ENCODE results near the gene CGNL1.

GRCh38 chr15:57370929-57371328 is 5.4 kb upstream of the CGNL1 start:
- TF ChIP-seq POLR2A (IDR thresholded peaks at IDR 0.05; ENCODE audit: low read depth) (no peak), CTCF (IDR thresholded peaks at IDR 0.05) (no peak), EP300 (IDR thresholded peaks at IDR 0.05) (no peak)

Data from esophagus muscularis mucosa (tissue), 4 donors.